ENCODE data around the gene OR2L13. TPM values are rescaled to one million over a fixed set of nuclear protein-coding genes. Genes with fewer than 3 reads are reported as not detected.

The OR2L13 gene
- total RNA-seq (not detected), polyA plus RNA-seq (not detected)
- long read RNA-seq, donor 1, result 0 reads
- long read RNA-seq, donor 2, result 0 reads

- WGBS, 3 donors, result 37 to 43% (median 37%) methylated on average over 1 of the region's 1 CpG
- no peaks in the 10 kb centered on the region for H3K4me1 ChIP-seq
- H3K4me3 ChIP-seq, result no peak within 1 kb of the TSS
- TF ChIP-seq, protein P1, sequence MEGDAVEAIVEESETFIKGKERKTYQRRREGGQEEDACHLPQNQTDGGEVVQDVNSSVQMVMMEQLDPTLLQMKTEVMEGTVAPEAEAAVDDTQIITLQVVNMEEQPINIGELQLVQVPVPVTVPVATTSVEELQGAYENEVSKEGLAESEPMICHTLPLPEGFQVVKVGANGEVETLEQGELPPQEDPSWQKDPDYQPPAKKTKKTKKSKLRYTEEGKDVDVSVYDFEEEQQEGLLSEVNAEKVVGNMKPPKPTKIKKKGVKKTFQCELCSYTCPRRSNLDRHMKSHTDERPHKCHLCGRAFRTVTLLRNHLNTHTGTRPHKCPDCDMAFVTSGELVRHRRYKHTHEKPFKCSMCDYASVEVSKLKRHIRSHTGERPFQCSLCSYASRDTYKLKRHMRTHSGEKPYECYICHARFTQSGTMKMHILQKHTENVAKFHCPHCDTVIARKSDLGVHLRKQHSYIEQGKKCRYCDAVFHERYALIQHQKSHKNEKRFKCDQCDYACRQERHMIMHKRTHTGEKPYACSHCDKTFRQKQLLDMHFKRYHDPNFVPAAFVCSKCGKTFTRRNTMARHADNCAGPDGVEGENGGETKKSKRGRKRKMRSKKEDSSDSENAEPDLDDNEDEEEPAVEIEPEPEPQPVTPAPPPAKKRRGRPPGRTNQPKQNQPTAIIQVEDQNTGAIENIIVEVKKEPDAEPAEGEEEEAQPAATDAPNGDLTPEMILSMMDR (IDR thresholded peaks at IDR 0.05), result no peak
- no peaks in the 10 kb centered on the region for H3K9me3 ChIP-seq
- DNase-seq, result no peak
- ATAC-seq, result no peak
- no peaks in the 10 kb centered on the region for H3K36me3 ChIP-seq (ENCODE audit: insufficient read depth in 1 of 2, low read depth in 1 of 2)
- H3K27ac ChIP-seq, result no peak within 1 kb of the TSS
- intact Hi-C loops (cut with DNase I), result no loop called here
- H3K27me3 ChIP-seq (ENCODE audit: insufficient read depth in 3 of 3, low read length in 2 of 3), result peaks cover 0 to 2% (median 0%) of the 10 kb centered on the region in 3 donors
These were observed at the start of gene OR2L13 for GRCh38 chr1:248094884-248095283. OR2L13 (plus strand) TSS chr1:248095184; CDS start chr1:248099376, 4,192 bp downstream.

- WGBS, 3 donors, result 69 to 73% (median 70%) methylated on average over 5 of the region's 5 CpGs
- H3K36me3 ChIP-seq (ENCODE audit: insufficient read depth in 1 of 2, low read depth in 1 of 2), result no peaks in the 10 kb centered on the region
- TF ChIP-seq, protein P1 (IDR thresholded peaks at IDR 0.05), result no peak
These were observed 49.8 kb upstream of the OR2L13 start for GRCh38 chr1:248045209-248045608.

GRCh38 chr1:248046536-248046935 lies 48.4 kb upstream of the OR2L13 start, which contains the start of gene OR2L3:
OR2L3 (plus strand) TSS chr1:248046836; CDS start chr1:248060682, 13,846 bp downstream.
- WGBS, 3 donors, result 68 to 70% (median 69%) methylated on average over 2 of the region's 2 CpGs
- Histone ChIP-seq H3K4me1 (no peaks in the 10 kb centered on the region), H3K27ac (no peak within 1 kb of the TSS), H3K9me3 (peaks cover 4% of the 10 kb centered on the region), H3K4me3 (no peak within 1 kb of the TSS), H3K36me3 (ENCODE audit: insufficient read depth in 1 of 2, low read depth in 1 of 2) (no peaks in the 10 kb centered on the region), H3K27me3 (ENCODE audit: insufficient read depth in 3 of 3, low read length in 2 of 3) (no peaks in the 10 kb centered on the region)
- no peak for DNase-seq
- ATAC-seq, result no peak
- intact Hi-C loops (cut with DNase I), result no loop called here
- TF ChIP-seq, protein P1 (IDR thresholded peaks at IDR 0.05), result no peak

More at GRCh38 chr1:248045209-248045608, 49.8 kb upstream of the OR2L13 start:
- Histone ChIP-seq H3K27ac (no peak overlapping the region), H3K27me3 (ENCODE audit: insufficient read depth in 3 of 3, low read length in 2 of 3) (no peaks in the 10 kb centered on the region), H3K4me1 (no peaks in the 10 kb centered on the region), H3K9me3 (peaks cover 4% of the 10 kb centered on the region), H3K4me3 (no peak overlapping the region)
- ATAC-seq (no peak), DNase-seq (no peak)
- intact Hi-C loops (cut with DNase I), result no loop called here

- Histone ChIP-seq H3K27ac (no peak overlapping the region), H3K4me3 (no peak overlapping the region), H3K36me3 (ENCODE audit: insufficient read depth in 1 of 2, low read depth in 1 of 2) (no peaks in the 10 kb centered on the region), H3K4me1 (no peaks in the 10 kb centered on the region), H3K27me3 (ENCODE audit: insufficient read depth in 3 of 3, low read length in 2 of 3) (no peaks in the 10 kb centered on the region), H3K9me3 (peaks cover 4% of the 10 kb centered on the region)
- WGBS, 3 donors, result 47 to 55% (median 51%) methylated on average over 1 of the region's 1 CpG
- DNase-seq (no peak), ATAC-seq (no peak)
- TF ChIP-seq, protein P1 (IDR thresholded peaks at IDR 0.05), result no peak
- intact Hi-C loops (cut with DNase I), result no loop called here
These were observed 48.0 kb upstream of the OR2L13 start for GRCh38 chr1:248047008-248047407.

DNA sequence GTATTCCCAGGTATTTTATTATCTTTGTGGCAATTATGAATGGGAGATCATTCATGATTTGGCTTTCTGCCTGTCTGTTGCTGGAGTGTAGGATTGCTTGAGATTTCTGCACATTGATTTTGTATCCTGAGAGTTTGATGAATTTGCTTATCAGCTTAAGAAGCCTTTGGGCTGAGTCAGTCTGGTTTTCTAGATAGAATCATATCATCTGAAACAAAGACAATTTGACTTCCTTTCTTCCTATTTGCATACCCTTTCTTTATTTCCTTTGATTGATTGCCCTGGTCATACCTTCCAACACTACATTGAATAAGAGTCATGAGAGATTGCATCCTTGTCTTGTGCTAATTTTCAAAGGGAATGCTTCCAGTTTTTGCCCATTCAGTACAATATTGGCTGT lies 40.3 kb upstream of the OR2L13 start:
- TF ChIP-seq, protein P1 (IDR thresholded peaks at IDR 0.05), result no peak
- H3K9me3 ChIP-seq, result peaks cover 7% of the 10 kb centered on the region
- ATAC-seq (no peak), DNase-seq (no peak)
- intact Hi-C loops (cut with DNase I), result no loop called here
- H3K27me3 ChIP-seq (ENCODE audit: insufficient read depth in 3 of 3, low read length in 2 of 3), result no peaks in the 10 kb centered on the region
- no peaks in the 10 kb centered on the region for H3K4me1 ChIP-seq
- H3K27ac ChIP-seq, result no peak overlapping the region
- H3K4me3 ChIP-seq, result no peak overlapping the region
- H3K36me3 ChIP-seq (ENCODE audit: insufficient read depth in 1 of 2, low read depth in 1 of 2), result no peaks in the 10 kb centered on the region
